ENCODE measurements around the gene MCMBP.

GRCh38 chr10:119796039-119796438 lies 76.6 kb downstream of the MCMBP start:
- TF ChIP-seq CTCF (IDR thresholded peaks at IDR 0.05): no peak
- TF ChIP-seq POLR2A (IDR thresholded peaks at IDR 0.05): no peak

Measured in heart left ventricle (tissue), 13 donors.